ENCODE measurements around the gene FANCB.

- TF ChIP-seq CTCF (IDR thresholded peaks at IDR 0.05; ENCODE audit: low read depth, low read length, missing input control), result no peak
- TF ChIP-seq REST (IDR thresholded peaks at IDR 0.05), result no peak
- no peak for TF ChIP-seq TAF1 (conservative IDR thresholded peaks at IDR 0.05)
- TF ChIP-seq MAX (IDR thresholded peaks at IDR 0.05), result no peak
- no peak for TF ChIP-seq ZBTB33 (IDR thresholded peaks at IDR 0.05)
- no peak for TF ChIP-seq JUND (IDR thresholded peaks at IDR 0.05)
- TF ChIP-seq FOXA1 (IDR thresholded peaks at IDR 0.05), result no peak
- no peak for TF ChIP-seq SP1 (IDR thresholded peaks at IDR 0.05)
- TF ChIP-seq RAD21 (IDR thresholded peaks at IDR 0.05), result no peak
- TF ChIP-seq YY1 (IDR thresholded peaks at IDR 0.05), result no peak
Observed at GRCh38 chrX:14851526-14851925, 21.3 kb downstream of the FANCB start.

Data from liver (tissue), 3 donors.